H1 (cell line): ENCODE results near the gene APP. TPM values are rescaled to one million over a fixed set of nuclear protein-coding genes. Genes with fewer than 3 reads are reported as not detected.
A peak's percentile ranks its signal among the peaks of the same experiment; 100 is the strongest.

Experiments used
- CHD7 ChIP-seq: fragments of 300-600 bp; sonication (generic); IDR thresholded peaks from 2 replicates; pipeline ENCODE4 v1.7.1; 2012; ENCODE audit warnings: low read length, moderate library complexity, mild to moderate bottlenecking, inconsistent platforms; ENCODE audit not compliant: insufficient replicate concordance
- EZH2 ChIP-seq: fragments of 200-600 bp; sonication (generic); IDR thresholded peaks from 2 replicates; pipeline ENCODE4 v1.7.1; 2012; ENCODE audit warnings: low read depth, mild to moderate bottlenecking, moderate library complexity, low read length, inconsistent platforms; ENCODE audit not compliant: severe bottlenecking
- TAF1 ChIP-seq: IDR thresholded peaks from 2 replicates; pipeline ENCODE4 v1.6.1; 2011; ENCODE audit warnings: mild to moderate bottlenecking, low read depth, low read length
- TAF7 ChIP-seq: optimal IDR thresholded peaks from 2 replicates; pipeline ENCODE3; 2011; ENCODE audit warnings: low read depth, mild to moderate bottlenecking, inconsistent platforms, low read length, moderate library complexity, borderline replicate concordance
- polyA plus RNA-seq, 7 experiments: library from polyadenylated mRNA; depleted of rRNA in 3 of 7; stranded (reverse) in 5 of 7; unstranded in 2 of 7; fragments of >200 nt in 5 of 7; fragments of 200-250 nt in 2 of 7; gene quantifications; 1 replicate in 5 of 7; 2 replicates in 1 of 7; 4 replicates in 1 of 7; pipeline versions ENCODE4 v1.2.1 to v1.2.3, GENCODE V29; 2011 to 2013; ENCODE audit warnings: missing spikeins in 2 of 7, mixed read lengths in 2 of 7
- total RNA-seq: library from RNA; stranded (reverse); fragmentation: NEBNext Ultra II Directional; extraction: Animal tissue kit (Norgen Biotek cat#: 25700); gene quantifications from 2 replicates; pipeline ENCODE4 v1.2.1, GENCODE V29; 2021

The APP gene
- total and polyA plus RNA-seq, 2 of the 8 experiments (the other 6 are each of a cell fraction or from before 2014, with no cell fraction given) = 375 to 551 TPM

GRCh38 chr21:25961042-25961441 lies 209.5 kb downstream of the APP start (continued):
- peak; percentile 48 for TF ChIP-seq CHD7
- no peak for TF ChIP-seq TAF7
- TF ChIP-seq TAF1 = no peak
- no peak for TF ChIP-seq EZH2
